Karpas-422 (cell line): ENCODE data around the gene SLC39A2. TPM values are rescaled to one million over a fixed set of nuclear protein-coding genes. Genes with fewer than 3 reads are reported as not detected.

Experiments
- DNase-seq: peaks from one replicate; pipeline ENCODE4 v3.0.0-alpha.2; 2015
- H2AFZ ChIP-seq: fragments of 200-600 bp; sonication (generic); 2 replicates; pipeline ENCODE4 v1.6.1; 2014; ENCODE audit warnings: antibody characterized with exemption, low read length, mixed read lengths
- H3K27ac ChIP-seq: fragments of 200-600 bp; sonication (generic); 2 replicates; pipeline ENCODE4 v1.5.1; 2014; ENCODE audit warnings: mild to moderate bottlenecking, low read length, moderate library complexity
- H3K27me3 ChIP-seq: fragments of 200-600 bp; sonication (generic); 2 replicates; pipeline ENCODE4 v1.6.1; 2014; ENCODE audit warnings: low read length, mixed read lengths
- H3K36me3 ChIP-seq: fragments of 200-600 bp; sonication (generic); 2 replicates; pipeline ENCODE4 v1.6.1; 2014; ENCODE audit warnings: low read length, mixed read lengths; ENCODE audit not compliant: insufficient read depth
- H3K4me1 ChIP-seq: fragments of 200-600 bp; sonication (generic); 2 replicates; pipeline ENCODE4 v1.6.1; 2014; ENCODE audit warnings: mild to moderate bottlenecking, low read length, mixed read lengths
- H3K4me2 ChIP-seq: fragments of 200-600 bp; sonication (generic); 2 replicates; pipeline ENCODE4 v1.6.1; 2014; ENCODE audit warnings: low read length, low read depth, mild to moderate bottlenecking; ENCODE audit not compliant: poor library complexity, severe bottlenecking
- H3K4me3 ChIP-seq: fragments of 200-600 bp; sonication (generic); 2 replicates; pipeline ENCODE4 v1.5.1; 2014; ENCODE audit warnings: mild to moderate bottlenecking, antibody characterized with exemption, low read length, mixed read lengths
- H3K79me2 ChIP-seq: fragments of 200-600 bp; sonication (generic); 2 replicates; pipeline ENCODE4 v1.6.1; 2014; ENCODE audit warnings: mild to moderate bottlenecking, low read length, mixed read lengths
- H3K9ac ChIP-seq: fragments of 200-600 bp; sonication (generic); 2 replicates; pipeline ENCODE4 v1.6.0; 2014; ENCODE audit warnings: low read length
- H3K9me2 ChIP-seq: fragments of 200-600 bp; sonication (generic), shearing (Covaris generic); replicated peaks from 2 replicates; pipeline ENCODE4 v1.6.0; 2014; ENCODE audit warnings: mild to moderate bottlenecking, low read length, moderate library complexity; ENCODE audit not compliant: insufficient read depth
- H3K9me3 ChIP-seq: fragments of 300-700, 200-600 bp; sonication (generic); 2 replicates; pipeline ENCODE4 v1.6.1; 2014; ENCODE audit warnings: low read length, mixed read lengths
- H4K20me1 ChIP-seq: fragments of 200-600 bp; sonication (generic); 2 replicates; pipeline ENCODE4 v1.6.1; 2014; ENCODE audit warnings: mild to moderate bottlenecking, antibody characterized with exemption, low read length, low read depth; ENCODE audit not compliant: insufficient read depth
- total RNA-seq: library from RNA; depleted of rRNA; stranded (reverse); fragments of >200 nt; shearing (Covaris generic); gene quantifications from 2 replicates; pipeline ENCODE4 v1.2.3, GENCODE V29; 2014; ENCODE audit warnings: low replicate concordance

Gene SLC39A2
- total RNA-seq, 1 experiment from 2014 or later = not detected

DNA sequence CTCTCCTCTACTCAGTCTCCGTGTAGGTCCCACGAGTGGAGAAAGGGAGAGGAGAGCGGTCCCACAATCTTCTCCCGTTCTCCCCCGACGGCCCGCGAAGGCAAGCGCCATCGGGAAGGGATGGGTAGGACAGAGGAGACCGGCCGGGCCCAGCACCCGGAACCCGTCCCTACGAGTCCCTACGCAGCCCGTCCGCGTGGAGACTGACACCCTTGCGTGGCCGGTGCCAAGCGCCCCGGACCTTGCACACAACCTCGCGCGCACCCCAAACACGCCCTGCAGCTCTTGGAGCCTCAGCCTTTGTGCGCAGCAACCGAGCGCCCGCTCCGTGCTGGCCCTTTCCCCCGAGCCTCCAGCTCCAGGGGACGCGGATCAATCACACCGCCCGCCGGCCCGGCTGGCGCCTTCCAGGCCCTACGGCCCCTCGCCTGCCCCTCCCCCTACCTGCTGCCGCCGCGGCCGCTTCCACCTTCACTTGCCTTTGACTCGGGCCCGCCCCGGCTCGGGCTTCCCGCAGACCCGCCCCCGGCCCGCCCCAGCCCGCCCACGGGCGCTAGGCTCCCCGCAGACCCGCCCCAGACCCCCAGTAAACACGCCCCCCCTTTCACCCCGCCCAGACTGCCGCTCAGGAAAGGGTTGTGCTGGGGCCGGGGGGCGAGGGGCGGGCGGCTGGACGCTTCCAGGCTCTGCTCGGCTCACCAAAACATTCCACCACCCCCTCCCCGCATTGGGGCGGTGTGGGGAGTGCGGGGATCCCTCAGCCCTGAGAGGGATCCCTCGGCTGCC lies 25.7 kb downstream of the SLC39A2 start, which contains the start of gene NDRG2:
Gene NDRG2, minus strand, starts transcription at position 477 of the 786 bp plus-strand sequence. CDS start 1,746 bp downstream, outside the sequence.
- Histone ChIP-seq H3K27me3 (no peaks in the 10 kb centered on the region; the same call in 1 of the 2 replicates), H4K20me1 (0 out of 2 replicates have a peak, but pooled peaks cover 3% of the 10 kb centered on the region), H3K9me2 (no peaks in the 10 kb centered on the region), H3K9ac (no peak within 1 kb of the TSS), H3K4me3 (no peak within 1 kb of the TSS), H3K27ac (no peak within 1 kb of the TSS), H2AFZ (no peak within 1 kb of the TSS), H3K36me3 (no peaks in the 10 kb centered on the region), H3K9me3 (no peaks in the 10 kb centered on the region), H3K79me2 (no peaks in the 10 kb centered on the region), H3K4me2 (no peak within 1 kb of the TSS), H3K4me1 (no peaks in the 10 kb centered on the region)
- DNase-seq = no peak

GRCh38 chr14:21025371-21026273 lies 26.5 kb downstream of the SLC39A2 start:
- Histone ChIP-seq H3K79me2 (no peaks in the 10 kb centered on the region), H2AFZ (no peak overlapping the region), H3K9ac (no peak overlapping the region), H3K4me2 (no peak overlapping the region), H3K9me3 (no peaks in the 10 kb centered on the region), H3K4me3 (no peak overlapping the region), H3K27ac (no peak overlapping the region), H3K9me2 (no peaks in the 10 kb centered on the region), H4K20me1 (0 out of 2 replicates have a peak, but pooled peaks cover 3% of the 10 kb centered on the region), H3K4me1 (no peaks in the 10 kb centered on the region), H3K27me3 (no peaks in the 10 kb centered on the region; the same call in 1 of the 2 replicates), H3K36me3 (no peaks in the 10 kb centered on the region)
- no peak for DNase-seq

DNA sequence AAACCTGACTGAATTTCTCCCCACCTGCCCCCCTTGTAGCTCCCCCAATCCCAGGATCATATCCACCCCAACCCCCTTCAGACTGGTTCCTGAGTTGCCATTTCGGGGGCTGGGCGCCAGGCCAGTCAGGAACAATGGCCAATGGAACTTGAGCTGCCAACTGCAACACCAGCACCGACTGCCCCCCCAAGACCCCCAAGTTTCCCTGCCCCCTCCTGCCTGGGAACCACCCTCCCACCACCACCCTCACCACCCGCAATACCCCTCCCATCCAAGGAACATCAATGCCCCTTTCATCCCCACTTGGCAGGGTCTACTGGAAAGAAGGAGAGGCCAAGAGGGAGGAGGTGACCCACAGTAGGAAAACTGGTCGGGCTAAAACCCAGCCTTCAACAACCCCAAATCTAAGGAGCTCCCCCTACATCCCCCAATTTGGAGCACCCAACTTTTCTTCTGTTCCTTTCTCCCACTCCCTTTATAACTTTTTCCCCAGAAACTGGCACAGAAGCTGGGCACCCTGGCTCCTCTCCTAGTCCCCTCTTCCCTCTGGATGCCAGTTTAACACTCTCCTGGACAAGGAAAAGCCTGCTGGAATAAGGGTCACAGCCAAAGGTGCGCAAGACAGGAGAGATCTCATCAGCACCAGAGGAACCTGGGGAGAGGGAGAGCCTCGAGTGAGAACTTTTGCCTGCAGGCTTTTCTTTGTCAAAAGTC lies 27.3 kb downstream of the SLC39A2 start:
- H3K27me3 ChIP-seq = no peaks in the 10 kb centered on the region; the same call in 1 of the 2 replicates
- no peaks in the 10 kb centered on the region for H3K79me2 ChIP-seq
- H2AFZ ChIP-seq = no peak overlapping the region
- no peaks in the 10 kb centered on the region for H3K9me2 ChIP-seq
- no peaks in the 10 kb centered on the region for H3K4me1 ChIP-seq
- H3K9ac ChIP-seq = no peak overlapping the region
- H3K4me3 ChIP-seq = no peak overlapping the region
- DNase-seq = no peak
- no peak overlapping the region for H3K4me2 ChIP-seq
- no peaks in the 10 kb centered on the region for H3K9me3 ChIP-seq
- no peaks in the 10 kb centered on the region for H3K36me3 ChIP-seq
- H3K27ac ChIP-seq = no peak overlapping the region
- 0 out of 2 replicates have a peak, but pooled peaks cover 3% of the 10 kb centered on the region for H4K20me1 ChIP-seq

DNA sequence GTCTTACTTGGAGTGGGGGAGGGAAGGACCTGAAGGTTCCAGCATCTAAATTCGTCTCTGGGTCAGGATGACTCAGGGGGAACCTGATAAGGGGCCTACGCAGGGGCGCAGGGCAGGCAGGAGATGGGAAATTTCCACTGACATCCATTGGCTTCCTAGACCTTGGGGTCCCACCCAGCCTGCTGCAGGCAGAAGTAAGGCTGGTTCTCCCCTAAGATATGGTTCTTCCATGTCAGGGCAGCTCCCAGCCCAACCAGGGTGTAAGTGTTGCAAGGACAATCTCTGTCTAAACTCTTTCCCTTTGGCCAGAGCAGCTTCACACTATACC lies 27.9 kb downstream of the SLC39A2 start:
- no peaks in the 10 kb centered on the region for H3K27me3 ChIP-seq
- H2AFZ ChIP-seq = no peak overlapping the region

DNA sequence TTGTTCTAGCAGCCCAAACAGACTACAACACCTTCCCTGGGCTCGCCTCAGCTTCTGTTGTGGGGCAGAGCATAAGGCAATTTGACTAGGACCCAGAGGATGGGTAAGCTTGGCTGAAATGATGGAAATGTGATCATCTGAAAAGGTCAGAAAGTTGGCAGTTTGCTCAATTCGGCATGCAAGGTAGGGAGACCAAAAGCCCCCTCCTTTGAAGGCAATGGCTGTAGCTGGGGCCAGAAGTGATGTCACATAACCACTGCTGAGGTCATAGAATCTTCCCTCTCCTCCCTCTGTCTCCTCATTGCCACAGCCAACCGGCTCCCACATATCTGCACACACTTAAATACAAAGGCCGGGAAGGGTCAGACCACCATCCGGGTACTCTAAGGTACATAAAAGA lies 30.8 kb downstream of the SLC39A2 start, which contains the start of gene TPPP2:
Gene TPPP2, plus strand, starts transcription at position 301 of the 400 bp plus-strand sequence. CDS start 365 bp downstream, outside the sequence.
- no peak for DNase-seq

More for the DNA sequence above, 27.9 kb downstream of the SLC39A2 start:
- Histone ChIP-seq H3K4me2 (no peak overlapping the region), H4K20me1 (0 out of 2 replicates have a peak, but pooled peaks cover 3% of the 10 kb centered on the region), H3K9ac (no peak overlapping the region), H3K4me1 (no peaks in the 10 kb centered on the region), H3K4me3 (no peak overlapping the region), H3K79me2 (no peaks in the 10 kb centered on the region), H3K9me2 (no peaks in the 10 kb centered on the region), H3K27ac (no peak overlapping the region), H3K36me3 (no peaks in the 10 kb centered on the region), H3K9me3 (no peaks in the 10 kb centered on the region)
- DNase-seq = no peak

DNA sequence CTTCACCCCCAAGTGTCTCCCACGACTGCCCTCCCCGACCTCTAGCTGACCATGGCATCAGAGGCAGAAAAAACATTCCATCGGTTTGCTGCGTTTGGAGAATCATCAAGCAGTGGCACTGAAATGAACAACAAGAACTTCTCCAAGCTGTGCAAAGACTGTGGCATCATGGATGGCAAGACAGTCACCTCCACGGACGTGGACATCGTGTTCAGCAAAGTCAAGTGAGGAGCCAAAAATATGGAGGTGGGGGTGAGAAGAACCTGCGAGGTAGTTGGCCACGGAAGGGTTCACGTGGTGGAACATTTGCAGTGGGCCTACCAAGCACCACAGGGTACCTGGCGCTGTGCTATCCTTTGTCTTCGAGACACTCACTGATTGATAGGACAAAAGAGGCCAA lies 31.4 kb downstream of the SLC39A2 start:
- Histone ChIP-seq H4K20me1 (0 out of 2 replicates have a peak, but pooled peaks cover 3% of the 10 kb centered on the region), H3K9me3 (no peaks in the 10 kb centered on the region), H3K27me3 (no peaks in the 10 kb centered on the region), H3K4me1 (no peaks in the 10 kb centered on the region), H3K27ac (no peak overlapping the region), H3K4me3 (no peak overlapping the region), H3K36me3 (no peaks in the 10 kb centered on the region), H3K9ac (no peak overlapping the region), H3K79me2 (no peaks in the 10 kb centered on the region), H3K4me2 (no peak overlapping the region), H3K9me2 (no peaks in the 10 kb centered on the region), H2AFZ (no peak overlapping the region)
- no peak for DNase-seq

More for the DNA sequence above, 30.8 kb downstream of the SLC39A2 start, which contains the start of gene TPPP2:
- Histone ChIP-seq H3K27ac (no peak within 1 kb of the TSS), H3K36me3 (no peaks in the 10 kb centered on the region), H3K9me3 (no peaks in the 10 kb centered on the region), H3K9me2 (no peaks in the 10 kb centered on the region), H4K20me1 (0 out of 2 replicates have a peak, but pooled peaks cover 3% of the 10 kb centered on the region), H3K4me2 (no peak within 1 kb of the TSS), H3K9ac (no peak within 1 kb of the TSS), H3K4me3 (no peak within 1 kb of the TSS), H2AFZ (no peak within 1 kb of the TSS), H3K4me1 (no peaks in the 10 kb centered on the region), H3K27me3 (no peaks in the 10 kb centered on the region), H3K79me2 (no peaks in the 10 kb centered on the region)

DNA sequence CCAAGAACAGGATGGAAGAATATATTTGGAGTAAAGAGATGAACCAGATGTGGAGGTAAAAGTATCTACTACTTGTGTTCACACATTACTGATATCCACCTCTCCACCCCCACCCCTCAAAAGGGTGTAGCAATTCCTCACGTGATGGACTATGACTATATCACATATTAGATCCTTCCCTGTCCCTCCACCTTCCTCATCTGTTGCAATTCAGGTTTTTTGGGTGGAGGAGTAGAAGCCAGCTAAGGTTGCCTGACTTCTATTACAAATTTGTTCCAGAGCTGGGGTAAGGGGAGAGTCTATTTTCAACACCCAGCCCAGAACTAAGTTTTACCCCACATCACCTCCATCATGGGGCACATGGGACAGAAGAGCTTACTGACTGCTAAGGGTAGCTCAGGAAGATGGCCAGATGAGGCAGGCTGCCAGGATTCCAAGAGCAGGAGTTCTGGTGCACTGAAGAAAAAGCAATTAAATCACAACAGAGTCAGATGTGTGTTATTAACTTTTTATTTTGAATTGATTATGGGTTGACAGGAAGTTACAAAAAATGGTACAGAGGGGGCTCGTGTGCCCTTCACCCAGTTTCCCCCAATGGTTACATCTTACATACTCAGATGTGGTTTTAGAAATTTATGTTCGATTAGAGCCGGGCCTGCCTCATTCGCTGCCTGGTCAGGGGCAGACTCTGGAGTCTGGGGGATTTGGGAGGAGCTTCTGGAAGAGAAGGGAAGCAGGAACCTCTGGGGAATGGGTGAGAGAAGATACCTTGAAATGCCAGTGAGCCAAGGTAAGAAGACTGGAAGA lies 33.4 kb downstream of the SLC39A2 start:
- Histone ChIP-seq H3K9me3 (no peaks in the 10 kb centered on the region), H3K36me3 (no peaks in the 10 kb centered on the region), H3K27me3 (no peaks in the 10 kb centered on the region), H4K20me1 (no peaks in the 10 kb centered on the region), H3K9me2 (no peaks in the 10 kb centered on the region), H2AFZ (no peak overlapping the region), H3K4me2 (no peak overlapping the region), H3K4me1 (no peaks in the 10 kb centered on the region), H3K79me2 (no peaks in the 10 kb centered on the region), H3K9ac (no peak overlapping the region), H3K27ac (no peak overlapping the region), H3K4me3 (no peak overlapping the region)
- DNase-seq = no peak
